Stimulated activated memory B cell treated with anti-CD40 and anti-IgM and Interleukin-4, amounts not matched to agents 10 μg/mL and 1 μg/mL and 100 μg/mL, for 72 hours (primary cell): ENCODE measurements around the gene GRK2.
A peak's percentile ranks its signal among the peaks of the same experiment; 100 is the strongest.

Experiments used
- ATAC-seq: fragments of 150-1000 bp; cut with Tn5 transposase; 2 replicates; pipeline ENCODE4 v1.10.0; 2021
- H3K27ac Mint-ChIP-seq: one replicate; pipeline ENCODE4 v1.8.0; 2022; ENCODE audit warnings: mild to moderate bottlenecking, mixed read lengths
- H3K27me3 Mint-ChIP-seq: one replicate; pipeline ENCODE4 v1.8.0; 2022; ENCODE audit warnings: mixed read lengths
- H3K36me3 Mint-ChIP-seq: one replicate; pipeline ENCODE4 v1.8.0; 2022; ENCODE audit warnings: mixed read lengths
- H3K4me1 Mint-ChIP-seq: one replicate; pipeline ENCODE4 v1.8.0; 2022; ENCODE audit warnings: mixed read lengths
- H3K4me3 Mint-ChIP-seq: one replicate; pipeline ENCODE4 v1.8.0; 2022; ENCODE audit warnings: mild to moderate bottlenecking, moderate library complexity, mixed read lengths
- H3K9me3 Mint-ChIP-seq: one replicate; pipeline ENCODE4 v1.8.0; 2022; ENCODE audit warnings: mixed read lengths

Gene GRK2

GRCh38 chr11:67304511-67305113 lies 38.3 kb downstream of the GRK2 start:
- Mint-ChIP-seq H3K4me3 (no peak overlapping the region), H3K4me1 (no peaks in the 10 kb centered on the region), H3K36me3 (peaks cover 16% of the 10 kb centered on the region), H3K27ac (no peak overlapping the region), H3K9me3 (no peaks in the 10 kb centered on the region), H3K27me3 (no peaks in the 10 kb centered on the region)
- no peak for ATAC-seq

GRCh38 chr11:67306769-67307544 lies 40.7 kb downstream of the GRK2 start:
- Mint-ChIP-seq H3K4me1 (no peaks in the 10 kb centered on the region), H3K9me3 (no peaks in the 10 kb centered on the region), H3K27ac (no peak overlapping the region), H3K36me3 (peaks cover 9% of the 10 kb centered on the region), H3K4me3 (no peak overlapping the region), H3K27me3 (no peaks in the 10 kb centered on the region)
- ATAC-seq = no peak

- H3K4me3 Mint-ChIP-seq = no peak overlapping the region
- no peak for ATAC-seq
- H3K4me1 Mint-ChIP-seq = peaks cover 4% of the 10 kb centered on the region
- peaks cover 3% of the 10 kb centered on the region for H3K36me3 Mint-ChIP-seq
- no peaks in the 10 kb centered on the region for H3K27me3 Mint-ChIP-seq
- H3K27ac Mint-ChIP-seq = no peak overlapping the region
- no peaks in the 10 kb centered on the region for H3K9me3 Mint-ChIP-seq
Measured at GRCh38 chr11:67307545-67308001, 41.3 kb downstream of the GRK2 start.

GRCh38 chr11:67308031-67308866 lies 42.0 kb downstream of the GRK2 start:
- Mint-ChIP-seq H3K36me3 (no peaks in the 10 kb centered on the region), H3K27me3 (no peaks in the 10 kb centered on the region), H3K4me1 (peaks cover 11% of the 10 kb centered on the region), H3K9me3 (no peaks in the 10 kb centered on the region), H3K4me3 (no peak overlapping the region), H3K27ac (no peak overlapping the region)
- ATAC-seq = no peak

GRCh38 chr11:67309166-67309565 lies 42.9 kb downstream of the GRK2 start:
- Mint-ChIP-seq H3K4me1 (peaks cover 14% of the 10 kb centered on the region), H3K27me3 (no peaks in the 10 kb centered on the region), H3K36me3 (no peaks in the 10 kb centered on the region), H3K4me3 (no peak overlapping the region), H3K27ac (no peak overlapping the region), H3K9me3 (no peaks in the 10 kb centered on the region)
- no peak for ATAC-seq

GRCh38 chr11:67309661-67310061 lies 43.4 kb downstream of the GRK2 start:
- H3K9me3 Mint-ChIP-seq = no peaks in the 10 kb centered on the region
- no peaks in the 10 kb centered on the region for H3K27me3 Mint-ChIP-seq
- no peak overlapping the region for H3K4me3 Mint-ChIP-seq
- peaks cover 14% of the 10 kb centered on the region for H3K4me1 Mint-ChIP-seq
- no peaks in the 10 kb centered on the region for H3K36me3 Mint-ChIP-seq
- no peak overlapping the region for H3K27ac Mint-ChIP-seq
- no peak for ATAC-seq

GRCh38 chr11:67310246-67311050 lies 44.2 kb downstream of the GRK2 start:
- H3K9me3 Mint-ChIP-seq = no peaks in the 10 kb centered on the region
- ATAC-seq = peak; percentile 13
- H3K4me3 Mint-ChIP-seq = no peak overlapping the region
- no peaks in the 10 kb centered on the region for H3K27me3 Mint-ChIP-seq
- peaks cover 14% of the 10 kb centered on the region for H3K4me1 Mint-ChIP-seq
- H3K27ac Mint-ChIP-seq = no peak overlapping the region
- no peaks in the 10 kb centered on the region for H3K36me3 Mint-ChIP-seq

- Mint-ChIP-seq H3K27me3 (no peaks in the 10 kb centered on the region), H3K36me3 (no peaks in the 10 kb centered on the region), H3K4me3 (no peak overlapping the region), H3K4me1 (peaks cover 14% of the 10 kb centered on the region), H3K27ac (no peak overlapping the region), H3K9me3 (no peaks in the 10 kb centered on the region)
- no peak for ATAC-seq
Measured at GRCh38 chr11:67311051-67311555, 44.8 kb downstream of the GRK2 start.

GRCh38 chr11:67311556-67312082 lies 45.3 kb downstream of the GRK2 start:
- Mint-ChIP-seq H3K27me3 (no peaks in the 10 kb centered on the region), H3K4me3 (no peak overlapping the region), H3K9me3 (no peaks in the 10 kb centered on the region), H3K27ac (no peak overlapping the region), H3K36me3 (no peaks in the 10 kb centered on the region), H3K4me1 (peaks cover 14% of the 10 kb centered on the region)
- no peak for ATAC-seq

- H3K27ac Mint-ChIP-seq = peak overlapping the region; percentile 53
- no peak overlapping the region for H3K4me3 Mint-ChIP-seq
- no peaks in the 10 kb centered on the region for H3K36me3 Mint-ChIP-seq
- no peak for ATAC-seq
- no peaks in the 10 kb centered on the region for H3K9me3 Mint-ChIP-seq
- H3K27me3 Mint-ChIP-seq = no peaks in the 10 kb centered on the region
- H3K4me1 Mint-ChIP-seq = peaks cover 14% of the 10 kb centered on the region
Measured at GRCh38 chr11:67312187-67313021, 46.1 kb downstream of the GRK2 start.

GRCh38 chr11:67313125-67313890 lies 47.0 kb downstream of the GRK2 start:
- no peaks in the 10 kb centered on the region for H3K36me3 Mint-ChIP-seq
- H3K4me3 Mint-ChIP-seq = no peak overlapping the region
- no peaks in the 10 kb centered on the region for H3K27me3 Mint-ChIP-seq
- ATAC-seq = no peak
- peak overlapping the region; percentile 53 for H3K27ac Mint-ChIP-seq
- peaks cover 15% of the 10 kb centered on the region for H3K4me1 Mint-ChIP-seq
- H3K9me3 Mint-ChIP-seq = no peaks in the 10 kb centered on the region

GRCh38 chr11:67314218-67314617 lies 47.9 kb downstream of the GRK2 start:
- H3K4me3 Mint-ChIP-seq = no peak overlapping the region
- no peaks in the 10 kb centered on the region for H3K36me3 Mint-ChIP-seq
- ATAC-seq = no peak
- peak overlapping the region; percentile 14 for H3K27ac Mint-ChIP-seq
- no peaks in the 10 kb centered on the region for H3K27me3 Mint-ChIP-seq
- no peaks in the 10 kb centered on the region for H3K9me3 Mint-ChIP-seq
- H3K4me1 Mint-ChIP-seq = peaks cover 22% of the 10 kb centered on the region

GRCh38 chr11:67315325-67315909 lies 49.1 kb downstream of the GRK2 start:
- H3K4me3 Mint-ChIP-seq = no peak overlapping the region
- H3K27ac Mint-ChIP-seq = no peak overlapping the region
- peaks cover 22% of the 10 kb centered on the region for H3K4me1 Mint-ChIP-seq
- no peaks in the 10 kb centered on the region for H3K27me3 Mint-ChIP-seq
- no peak for ATAC-seq
- H3K9me3 Mint-ChIP-seq = no peaks in the 10 kb centered on the region
- no peaks in the 10 kb centered on the region for H3K36me3 Mint-ChIP-seq
